Stimulated activated CD8-positive, alpha-beta memory T cell treated with anti-CD3 and anti-CD28 coated beads, Interleukin-2, amount 100 ng/mL, for 1 hour (primary cell): ENCODE results near the gene CDR2.
A peak's percentile ranks its signal among the peaks of the same experiment; 100 is the strongest.
"Not testable (repeated sequence)": the region's sequence is repeated elsewhere in the genome, so short reads cannot be mapped to it uniquely, and the experiment has no call there.

Experiments used
- DNase-seq, 2 donors: peaks; one replicate each; pipeline ENCODE4 v3.0.0-alpha.2; 2020; ENCODE audit warnings: low read depth in 2 of 2

CDR2 gene

DNA sequence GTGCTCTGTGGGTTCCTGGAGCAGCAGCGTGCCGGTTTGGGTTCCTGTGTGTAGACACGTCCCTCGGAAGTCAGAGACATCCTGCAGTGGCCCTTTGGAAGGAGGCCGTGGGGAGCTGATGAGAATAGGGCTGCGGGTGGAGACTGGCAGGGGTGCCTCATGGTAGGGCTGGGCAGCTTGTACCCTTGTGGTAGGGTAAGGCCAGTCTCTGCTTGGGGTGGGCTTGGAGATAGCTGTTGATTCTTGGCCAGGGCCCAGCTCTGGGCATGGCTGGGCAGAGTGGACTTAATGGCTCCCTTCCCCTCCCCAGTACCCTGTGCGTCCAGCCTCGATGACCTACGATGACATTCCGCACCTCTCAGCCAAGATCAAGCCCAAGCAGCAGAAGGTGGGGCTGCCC, 66.6 kb downstream of the CDR2 start:
- no peak for DNase-seq

DNA sequence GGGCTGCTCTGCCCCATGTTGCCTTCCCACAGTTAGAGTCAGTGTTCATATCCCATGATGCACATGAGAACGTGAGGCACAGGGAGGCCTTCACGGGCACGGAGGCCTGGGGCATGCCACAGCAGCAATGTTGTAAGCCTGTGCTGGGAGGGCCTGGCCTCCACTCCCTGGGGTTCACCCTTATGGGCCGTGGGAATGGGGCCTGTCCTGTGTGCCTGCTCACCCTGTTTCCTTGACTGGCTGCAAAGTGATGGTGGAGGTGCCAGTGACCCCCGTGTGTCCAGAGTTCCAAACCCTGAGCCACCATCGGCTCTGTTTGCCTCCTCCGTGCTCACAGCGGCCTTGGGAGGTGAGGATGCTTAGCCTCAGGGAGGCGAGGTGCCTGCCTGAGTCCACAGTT, 67.6 kb downstream of the CDR2 start:
- DNase-seq, result no peak

DNA sequence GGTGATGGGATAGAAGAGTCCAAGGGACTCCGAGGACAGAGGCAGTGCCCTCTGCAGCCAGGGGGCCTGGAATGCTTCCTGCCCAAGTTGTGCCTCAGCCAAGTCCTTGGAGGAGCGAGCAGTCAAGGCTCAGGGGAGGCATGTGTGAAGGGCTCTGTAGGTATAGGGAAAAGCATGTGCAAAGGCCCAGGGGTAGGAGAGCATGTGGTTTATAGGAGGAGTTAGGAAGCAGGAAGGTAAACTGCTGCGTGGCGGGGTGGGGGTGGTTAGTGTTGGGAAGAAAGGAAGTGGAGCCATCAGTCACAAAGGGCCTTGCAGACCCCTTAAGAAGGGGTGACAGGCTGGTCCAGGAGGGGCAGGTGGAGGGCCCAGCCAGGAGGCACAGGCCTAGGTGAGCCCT, 70.0 kb downstream of the CDR2 start:
- DNase-seq, result no peak

DNA sequence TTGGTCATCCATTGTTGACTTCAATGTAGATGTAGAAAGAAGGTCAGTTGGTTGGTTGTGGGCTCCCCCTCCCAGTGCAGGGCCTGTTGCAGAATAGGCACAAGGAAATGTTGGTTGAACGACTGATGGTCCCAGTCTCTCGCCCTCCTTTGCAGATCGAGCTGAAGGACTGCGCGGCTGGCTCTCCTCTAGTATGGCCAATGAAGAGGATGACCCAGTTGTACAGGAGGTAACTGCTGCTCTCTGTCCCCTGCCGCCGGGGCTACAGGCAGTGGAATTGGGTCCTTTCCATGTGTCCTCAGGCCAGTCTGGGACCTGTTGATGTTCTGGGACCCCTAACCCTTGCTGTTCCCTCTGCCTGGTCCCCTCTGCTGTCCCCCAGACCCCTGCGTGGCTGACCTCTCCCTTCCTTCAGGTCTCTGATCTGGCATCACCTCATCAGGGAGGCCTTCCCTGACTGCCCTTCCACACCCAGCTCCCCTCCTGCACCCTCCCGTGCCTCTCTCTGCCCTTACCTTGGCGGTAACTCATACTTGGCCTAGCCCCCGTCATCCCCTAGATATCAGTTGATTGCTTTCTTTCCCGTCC, 71.5 kb downstream of the CDR2 start:
- DNase-seq, result no peak

DNA sequence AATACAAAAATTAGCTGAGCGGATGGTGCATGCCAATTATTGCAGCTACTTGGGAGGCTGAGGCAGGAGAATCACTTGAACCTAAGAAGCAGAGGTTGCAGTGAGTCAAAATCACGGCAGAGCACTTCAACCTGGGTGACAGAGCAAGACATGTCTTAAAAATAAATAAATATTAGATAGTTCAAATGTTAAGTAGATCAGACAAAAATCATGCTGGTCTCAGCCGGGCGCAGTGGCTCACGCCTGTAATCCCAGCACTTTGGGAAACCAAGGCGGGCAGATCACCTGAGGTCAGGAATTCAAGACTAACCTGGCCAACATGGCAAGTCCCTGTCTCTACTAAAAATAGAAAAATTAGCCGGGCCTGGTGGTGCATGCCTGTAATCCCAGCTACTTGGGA, 73.0 kb downstream of the CDR2 start:
- DNase-seq, result not testable (repeated sequence)

DNA sequence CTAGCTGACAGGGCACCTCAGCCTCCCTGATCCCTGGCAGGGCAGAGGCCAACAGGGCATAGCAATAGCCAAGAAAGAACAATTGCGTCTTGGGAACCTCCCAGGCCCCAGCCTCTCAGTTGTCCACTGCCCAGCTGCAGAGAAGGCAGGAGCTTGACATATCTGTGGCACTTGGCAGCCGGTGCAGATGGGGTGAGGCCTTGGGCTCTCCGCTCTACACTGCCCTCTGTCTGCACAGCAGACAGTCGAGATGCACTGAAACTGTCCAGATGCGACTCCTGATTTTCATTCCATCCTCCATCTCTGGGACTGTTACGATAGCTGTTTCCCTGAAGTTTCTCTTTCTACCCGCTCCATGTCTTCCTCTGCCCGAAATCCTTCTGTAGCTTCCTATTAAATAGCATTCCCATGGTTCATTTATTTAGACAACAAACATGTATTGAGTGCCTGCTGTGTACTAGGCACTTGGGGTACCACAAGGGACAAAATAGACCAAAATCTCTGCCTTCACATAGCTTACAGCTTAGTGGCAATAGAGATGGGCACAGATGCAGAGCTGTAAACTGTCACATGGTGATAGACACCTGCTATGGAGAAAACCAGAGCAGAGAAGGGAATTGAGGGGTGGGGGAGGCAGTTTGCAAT, 73.9 kb downstream of the CDR2 start:
- peak in 1 of 2 donors; percentile 9 for DNase-seq

DNA sequence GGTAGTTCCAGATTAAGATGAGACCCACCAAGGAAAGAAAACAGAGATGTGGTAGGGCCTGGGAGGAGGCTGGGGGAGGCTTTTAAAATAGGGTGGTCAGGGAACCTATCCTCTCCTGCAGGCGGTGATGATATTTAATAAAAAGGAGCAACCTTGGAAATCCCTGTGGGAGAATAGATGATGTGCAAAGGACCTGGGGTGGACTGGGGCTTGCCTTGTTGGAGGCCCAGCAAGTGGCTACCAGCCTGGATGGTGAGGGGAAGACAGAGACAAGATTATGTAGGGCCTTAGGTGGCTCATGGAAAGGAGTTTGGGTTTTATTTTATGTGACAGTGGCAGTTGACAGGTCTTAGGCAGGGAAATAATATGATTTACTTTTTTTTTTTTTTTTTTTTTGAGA, 75.4 kb downstream of the CDR2 start:
- no peak for DNase-seq

DNA sequence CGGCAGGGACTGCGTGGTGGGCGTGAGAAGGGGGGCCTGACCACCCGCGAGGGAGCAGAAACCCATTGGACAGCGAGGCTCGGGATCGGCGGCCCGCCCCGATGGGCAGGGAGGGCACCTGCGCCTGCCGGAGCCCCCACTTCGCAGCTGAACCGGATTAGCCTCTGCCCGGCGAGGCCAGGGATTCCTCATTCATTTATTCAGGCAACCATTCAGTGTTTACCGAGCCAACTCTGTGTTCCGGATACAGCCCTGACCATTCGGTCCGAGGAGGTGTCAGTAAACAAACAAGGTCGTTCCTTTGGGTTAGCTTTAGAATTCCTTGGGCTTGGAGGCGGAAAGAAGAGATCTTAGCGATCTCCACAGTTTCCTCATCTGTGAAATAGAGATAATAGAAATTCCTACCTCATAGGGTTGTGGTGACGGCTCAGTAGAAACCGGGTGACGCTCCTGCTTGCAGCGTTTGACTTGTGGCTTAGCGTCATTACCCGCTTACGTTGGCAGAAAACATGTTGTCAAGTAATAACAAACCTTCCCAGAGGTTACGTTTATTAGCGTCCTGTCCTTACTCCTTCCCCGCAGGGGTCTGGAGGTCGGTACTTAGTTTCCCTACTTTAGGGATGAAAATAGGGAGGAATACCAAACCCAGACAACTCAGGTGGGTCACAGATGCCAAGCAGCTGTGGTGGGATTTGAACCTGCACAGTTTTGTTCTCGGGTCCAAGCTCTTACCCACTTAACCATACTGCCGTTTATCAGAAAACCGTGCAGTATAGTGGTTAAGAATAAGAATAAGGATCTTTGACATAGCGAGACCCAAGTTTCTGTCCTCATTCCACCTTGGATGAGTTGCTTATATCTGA, 76.3 kb downstream of the CDR2 start:
- DNase-seq, result peak; percentile 31 to 46

DNA sequence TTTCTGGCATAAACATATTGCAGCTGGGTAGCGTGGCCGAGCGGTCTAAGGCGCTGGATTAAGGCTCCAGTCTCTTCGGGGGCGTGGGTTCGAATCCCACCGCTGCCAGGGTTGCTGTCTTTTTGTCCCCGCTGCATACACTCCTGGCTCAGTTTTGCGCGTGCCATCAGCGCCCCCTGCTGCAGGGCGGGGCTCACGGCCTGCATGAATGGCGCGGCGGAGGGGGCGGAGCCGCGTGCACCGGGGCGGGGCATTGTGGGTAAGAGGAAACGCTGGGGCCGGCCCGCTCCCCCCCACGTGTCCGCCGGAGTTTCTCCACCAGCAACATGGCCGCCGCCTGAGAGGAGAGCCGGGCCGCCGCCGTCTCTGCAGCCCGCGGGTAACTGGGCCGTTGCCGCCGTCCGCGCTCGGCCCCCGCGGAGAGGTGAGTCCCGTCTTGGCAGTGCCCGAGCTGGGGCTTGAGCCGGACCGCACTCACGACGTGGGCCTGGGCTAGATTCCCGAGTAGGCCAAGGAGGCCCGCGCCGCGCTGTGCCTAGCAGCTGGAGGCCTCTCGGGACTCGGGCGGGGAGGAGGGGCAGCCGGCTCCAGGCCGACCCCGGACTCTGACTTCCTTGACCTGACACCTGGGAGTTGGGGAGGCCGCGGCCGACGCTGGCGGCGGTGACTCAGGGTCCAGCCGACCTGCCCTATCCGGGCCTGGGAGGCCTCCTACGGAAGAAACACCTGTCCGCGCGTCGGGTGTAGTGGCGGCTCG, 77.1 kb downstream of the CDR2 start, which contains the start of gene POLR3E:
POLR3E (plus strand) TSS at position 296 of the 757 bp plus-strand sequence. CDS start 5,560 bp downstream, outside the sequence.
- peak; percentile 100 for DNase-seq

DNA sequence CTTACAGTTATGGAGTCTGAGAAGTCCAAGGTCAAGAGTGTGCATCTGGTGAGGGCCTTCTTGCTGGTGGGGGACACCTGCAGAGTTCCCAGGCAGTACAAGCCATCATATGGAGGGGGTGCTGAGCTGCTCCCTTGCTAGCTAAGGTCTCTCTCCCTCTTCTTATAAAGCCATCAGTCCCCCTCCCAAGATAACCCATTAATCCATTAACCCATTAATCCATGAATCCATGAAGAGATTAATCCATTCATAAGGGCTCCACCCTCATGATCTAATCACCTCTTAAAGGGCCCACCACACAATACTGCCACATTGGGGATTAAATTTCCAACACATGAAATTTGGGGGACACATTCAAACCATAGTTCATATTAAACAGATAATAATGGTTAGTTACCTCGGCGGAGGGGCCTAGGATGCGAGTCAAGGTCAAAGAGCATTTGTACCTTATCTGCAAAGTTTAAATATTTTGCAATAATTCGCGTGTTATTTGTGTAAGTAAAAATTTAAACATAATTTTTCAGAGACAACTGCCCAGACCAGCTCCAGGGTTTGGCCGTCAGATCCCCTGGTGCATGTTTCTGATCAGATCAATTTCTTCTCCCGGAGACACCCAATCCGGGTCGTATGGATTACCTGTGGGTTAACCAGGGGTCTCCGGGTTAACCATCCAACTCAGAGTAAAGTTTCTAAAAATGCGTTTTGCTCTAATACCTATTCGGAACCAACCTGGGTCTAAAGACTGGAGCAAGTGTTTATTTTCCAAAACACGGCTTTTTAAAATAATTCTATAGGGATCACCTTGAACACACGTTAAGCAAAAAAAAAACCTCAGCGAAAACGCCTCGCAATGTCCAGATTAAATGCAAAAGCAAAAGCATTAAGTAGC, 78.0 kb downstream of the CDR2 start:
- DNase-seq, result no peak
